GM15510 (cell line): ENCODE results near the gene CEP104.

ENCODE experiments used
- POLR2A ChIP-seq: IDR thresholded peaks from 3 replicates; pipeline ENCODE4 v1.6.1; 2011; ENCODE audit warnings: borderline replicate concordance; ENCODE audit not compliant: insufficient read length; ENCODE audit errors: extremely low read depth

CEP104 gene

GRCh38 chr1:3885611-3886010 is 28.6 kb upstream of the CEP104 start:
- no peak for TF ChIP-seq POLR2A

GRCh38 chr1:3884966-3885365 is 28.0 kb upstream of the CEP104 start:
- no peak for TF ChIP-seq POLR2A

- TF ChIP-seq POLR2A: no peak
Observed at GRCh38 chr1:3883194-3883925, 26.3 kb upstream of the CEP104 start.

GRCh38 chr1:3881193-3881480 is 24.1 kb upstream of the CEP104 start:
- TF ChIP-seq POLR2A: no peak

GRCh38 chr1:3880429-3881192 is 23.6 kb upstream of the CEP104 start:
- TF ChIP-seq POLR2A: no peak

- no peak for TF ChIP-seq POLR2A
Observed at GRCh38 chr1:3879787-3880428, 22.9 kb upstream of the CEP104 start.

GRCh38 chr1:3879099-3879498 is 22.1 kb upstream of the CEP104 start:
- TF ChIP-seq POLR2A: no peak

- no peak for TF ChIP-seq POLR2A
Observed at GRCh38 chr1:3876716-3877115, 19.7 kb upstream of the CEP104 start.

- no peak for TF ChIP-seq POLR2A
Observed at GRCh38 chr1:3874736-3875135, 17.7 kb upstream of the CEP104 start.

- no peak for TF ChIP-seq POLR2A
Observed at GRCh38 chr1:3872546-3872945, 15.5 kb upstream of the CEP104 start.

GRCh38 chr1:3871451-3871805 is 14.4 kb upstream of the CEP104 start:
- TF ChIP-seq POLR2A: no peak

- TF ChIP-seq POLR2A: no peak
Observed at GRCh38 chr1:3869751-3870301, 12.8 kb upstream of the CEP104 start.

- no peak for TF ChIP-seq POLR2A
Observed at GRCh38 chr1:3868464-3869006, 11.5 kb upstream of the CEP104 start.

- TF ChIP-seq POLR2A: no peak
Observed at GRCh38 chr1:3865606-3866160, 8.7 kb upstream of the CEP104 start.

- no peak for TF ChIP-seq POLR2A
Observed at GRCh38 chr1:3864884-3865283, 7.9 kb upstream of the CEP104 start.

- TF ChIP-seq POLR2A: no peak
Observed at GRCh38 chr1:3863231-3863935, 6.4 kb upstream of the CEP104 start.
